H1 (cell line): ENCODE measurements around the gene COL20A1. TPM values are rescaled to one million over a fixed set of nuclear protein-coding genes. Genes with fewer than 3 reads are reported as not detected.

Experiments
- CTCF ChIA-PET: fragments of 300-600 bp; sonication (Branson Sonifier 250); formaldehyde crosslinking; loops from one replicate; lab custom pipeline; 2021; ENCODE audit not compliant: partially characterized antibody; lab: Charles Lee
- POLR2A ChIA-PET: fragments of 300-600 bp; sonication (Branson Sonifier 250); formaldehyde crosslinking; loops from one replicate; lab custom pipeline; 2021; ENCODE audit warnings: inconsistent platforms; ENCODE audit not compliant: partially characterized antibody; lab: Charles Lee
- DNase-seq, 2 experiments: peaks; one replicate each; pipeline versions ENCODE4 v3.0.0 to v3.0.0-alpha.2; 2010 to 2022; ENCODE audit warnings: low spot score in 2 of 2, low read depth in 1 of 2, mixed read lengths in 1 of 2
- FAIRE-seq: peaks from 2 replicates; lab custom pipeline; 2011; peaks lifted over from hg19 to GRCh38; lab: Jason Lieb, UNC
- H2AFZ ChIP-seq: 2 replicates; pipeline ENCODE4 v1.8.1; 2012; ENCODE audit warnings: low read length, inconsistent platforms
- H2AK5ac ChIP-seq: 2 replicates; pipeline ENCODE4 v1.6.1; 2013; ENCODE audit warnings: low read depth, low read length
- H2BK120ac ChIP-seq: replicated peaks from 2 replicates; pipeline ENCODE3; 2013; ENCODE audit warnings: low read depth, low read length, inconsistent platforms
- H2BK12ac ChIP-seq: 2 replicates; pipeline ENCODE4 v1.6.1; 2013; ENCODE audit warnings: low read depth, low read length
- H2BK15ac ChIP-seq: 2 replicates; pipeline ENCODE4 v1.6.1; 2013; ENCODE audit warnings: low read length
- H2BK20ac ChIP-seq: 2 replicates; pipeline ENCODE4 v1.6.1; 2013; ENCODE audit warnings: low read length
- H2BK5ac ChIP-seq: 2 replicates; pipeline ENCODE4 v1.6.1; 2013; ENCODE audit warnings: low read depth, low read length
- H3K14ac ChIP-seq: 2 replicates; pipeline ENCODE4 v1.6.1; 2013; ENCODE audit warnings: inconsistent platforms; ENCODE audit not compliant: insufficient read length
- H3K18ac ChIP-seq: 2 replicates; pipeline ENCODE4 v1.6.1; 2013; ENCODE audit warnings: low read length; ENCODE audit errors: extremely low read depth
- H3K23ac ChIP-seq: 2 replicates; pipeline ENCODE4 v1.6.1; 2013; ENCODE audit warnings: inconsistent platforms; ENCODE audit not compliant: insufficient read length
- H3K23me2 ChIP-seq: 2 replicates; pipeline ENCODE4 v1.6.1; 2013; ENCODE audit warnings: low read depth, low read length
- H3K27ac ChIP-seq: 2 replicates; pipeline ENCODE4 v1.6.1; 2011; ENCODE audit warnings: low read depth, low read length, inconsistent platforms
- H3K27me3 ChIP-seq, 4 experiments: replicated peaks in 1 of 4; 1 replicate in 1 of 4; 2 replicates in 3 of 4; pipeline versions ENCODE4 v1.6.1 to v1.8.1; 2011 to 2013; ENCODE audit warnings: low read length in 3 of 4, mild to moderate bottlenecking in 3 of 4, inconsistent platforms in 2 of 4, mixed read lengths in 2 of 4, moderate library complexity in 1 of 4; ENCODE audit not compliant: control insufficient read depth in 3 of 4, insufficient read depth in 3 of 4; ENCODE audit errors: extremely low read depth in 1 of 4
- H3K36me3 ChIP-seq, 4 experiments: 2 replicates each; pipeline versions ENCODE4 v1.6.1 to v1.8.1; 2011 to 2013; ENCODE audit warnings: mild to moderate bottlenecking in 4 of 4, low read length in 3 of 4, moderate library complexity in 2 of 4, control low read depth in 1 of 4, inconsistent platforms in 1 of 4; ENCODE audit not compliant: insufficient read depth in 4 of 4, control insufficient read depth in 2 of 4
- H3K4ac ChIP-seq: replicated peaks from 2 replicates; pipeline ENCODE3; 2013; ENCODE audit warnings: low read length, low read depth, mixed read lengths, inconsistent platforms; ENCODE audit not compliant: insufficient read length
- H3K4me1 ChIP-seq, 4 experiments: replicated peaks in 1 of 4; 1 replicate in 1 of 4; 2 replicates in 3 of 4; pipeline versions ENCODE4 v1.6.1 to v1.8.1; 2011 to 2013; ENCODE audit warnings: low read length in 3 of 4, inconsistent platforms in 2 of 4, mixed read lengths in 1 of 4; ENCODE audit not compliant: insufficient read depth in 4 of 4, control insufficient read depth in 3 of 4
- H3K4me2 ChIP-seq, 2 experiments: 2 replicates each; pipeline versions ENCODE4 v1.6.1 to v1.8.1; 2011 to 2013; ENCODE audit warnings: low read depth in 2 of 2, low read length in 2 of 2, control low read depth in 1 of 2, inconsistent platforms in 1 of 2, mild to moderate bottlenecking in 1 of 2; ENCODE audit not compliant: insufficient read depth in 1 of 2
- H3K4me3 ChIP-seq, 4 experiments: fragments of 200-600, 300-600 bp in 1 of 4; sonication (generic), shearing (Covaris generic), sonication (Bioruptor Twin) in 1 of 4; 2 replicates each; pipeline versions ENCODE4 v1.5.1 to v1.8.1; 2011 to 2016; ENCODE audit warnings: low read length in 4 of 4, low read depth in 3 of 4, control low read depth in 2 of 4, inconsistent platforms in 2 of 4, mild to moderate bottlenecking in 2 of 4, mixed read lengths in 1 of 4, moderate library complexity in 1 of 4; ENCODE audit not compliant: insufficient read depth in 2 of 4; ENCODE audit errors: extremely low read depth in 1 of 4
- H3K56ac ChIP-seq: replicated peaks from 2 replicates; pipeline ENCODE3; 2013; ENCODE audit warnings: low read depth, mild to moderate bottlenecking, mixed read lengths, low read length, inconsistent platforms; ENCODE audit not compliant: insufficient read length
- H3K79me1 ChIP-seq: 2 replicates; pipeline ENCODE4 v1.6.1; 2013; ENCODE audit warnings: low read depth, low read length, control low read depth
- H3K79me2 ChIP-seq, 2 experiments: 2 replicates each; pipeline versions ENCODE4 v1.6.1 to v1.8.1; 2012 to 2013; ENCODE audit warnings: low read length in 2 of 2, mild to moderate bottlenecking in 2 of 2, inconsistent platforms in 1 of 2; ENCODE audit not compliant: insufficient read depth in 2 of 2, control insufficient read depth in 1 of 2
- H3K9ac ChIP-seq, 4 experiments: replicated peaks in 1 of 4; 1 replicate in 1 of 4; 2 replicates in 3 of 4; pipeline versions ENCODE4 v1.6.1 to v1.8.1; 2011 to 2013; ENCODE audit warnings: low read depth in 3 of 4, low read length in 3 of 4, control low read depth in 2 of 4, mild to moderate bottlenecking in 2 of 4, moderate library complexity in 2 of 4, inconsistent platforms in 1 of 4; ENCODE audit errors: extremely low read depth in 1 of 4
- H3K9me3 ChIP-seq, 2 experiments: 2 replicates each; pipeline versions ENCODE4 v1.6.1 to v1.8.1; 2012 to 2013; ENCODE audit warnings: mild to moderate bottlenecking in 2 of 2, moderate library complexity in 2 of 2, control low read depth in 1 of 2, inconsistent platforms in 1 of 2, low read depth in 1 of 2, low read length in 1 of 2, mixed read lengths in 1 of 2; ENCODE audit not compliant: insufficient read depth in 2 of 2
- H4K20me1 ChIP-seq, 2 experiments: replicated peaks in 1 of 2; 2 replicates each; pipeline versions ENCODE3 to v1.8.1; 2011 to 2013; ENCODE audit warnings: inconsistent platforms in 2 of 2, low read length in 2 of 2, mild to moderate bottlenecking in 1 of 2; ENCODE audit not compliant: insufficient read depth in 2 of 2, control insufficient read depth in 1 of 2
- H4K5ac ChIP-seq: 2 replicates; pipeline ENCODE4 v1.6.1; 2013; ENCODE audit warnings: low read length, low read depth, mixed read lengths, inconsistent platforms; ENCODE audit not compliant: insufficient read length
- H4K8ac ChIP-seq: 2 replicates; pipeline ENCODE4 v1.8.0; 2013; ENCODE audit warnings: mild to moderate bottlenecking, moderate library complexity, low read length, inconsistent platforms; ENCODE audit not compliant: insufficient read depth; ENCODE audit errors: extremely low read depth
- H4K91ac ChIP-seq: replicated peaks from 2 replicates; pipeline ENCODE3; 2013; ENCODE audit warnings: low read length, mixed read lengths, inconsistent platforms; ENCODE audit not compliant: insufficient read length
- BRCA1 ChIP-seq: IDR thresholded peaks from 2 replicates; pipeline ENCODE4 v1.6.1; 2012; ENCODE audit warnings: low read depth, low read length, improper control_type of control experiment
- CBX8 ChIP-seq: fragments of 300-800, 300-1000 bp; sonication (generic); IDR thresholded peaks from 2 replicates; pipeline ENCODE4 v1.7.1; 2016; ENCODE audit warnings: low read depth, low read length, borderline replicate concordance
- CHD2 ChIP-seq: IDR thresholded peaks from 2 replicates; pipeline ENCODE4 v1.6.1; 2012; ENCODE audit warnings: low read length, improper control_type of control experiment
- E2F6 ChIP-seq: IDR thresholded peaks from 2 replicates; pipeline ENCODE4 v1.6.1; 2012; ENCODE audit warnings: inconsistent platforms
- EP300 ChIP-seq, 2 experiments: IDR thresholded peaks; 1 replicate in 1 of 2; 2 replicates in 1 of 2; pipeline ENCODE4 v1.6.1; 2011 to 2012; ENCODE audit warnings: low read depth in 2 of 2, low read length in 2 of 2, mild to moderate bottlenecking in 2 of 2, borderline replicate concordance in 1 of 2, inconsistent platforms in 1 of 2, moderate library complexity in 1 of 2
- GTF2F1 ChIP-seq: IDR thresholded peaks from 2 replicates; pipeline ENCODE4 v1.6.1; 2012; ENCODE audit warnings: low read depth, low read length, improper control_type of control experiment, borderline replicate concordance
- KDM4A ChIP-seq: IDR thresholded peaks from one replicate; pipeline ENCODE4 v1.7.1; 2012; ENCODE audit warnings: low read depth, mild to moderate bottlenecking, moderate library complexity, low read length, inconsistent platforms; ENCODE audit not compliant: severe bottlenecking
- MAX ChIP-seq: IDR thresholded peaks from 2 replicates; pipeline ENCODE4 v1.6.1; 2012; ENCODE audit warnings: inconsistent platforms
- SIX5 ChIP-seq: IDR thresholded peaks from 2 replicates; pipeline ENCODE4 v1.6.1; 2011; ENCODE audit warnings: mild to moderate bottlenecking, low read depth, low read length
- TAF7 ChIP-seq: optimal IDR thresholded peaks from 2 replicates; pipeline ENCODE3; 2011; ENCODE audit warnings: low read depth, mild to moderate bottlenecking, inconsistent platforms, low read length, moderate library complexity, borderline replicate concordance
- WGBS, 2 experiments: shearing (Covaris generic) in 1 of 2; methylation state at CpG; one replicate each; pipeline versions ENCODE4 v1.1.6 to v1.1.7; 2013 to 2015; ENCODE audit warnings: low lambda C conversion rate in 2 of 2, mixed read lengths in 2 of 2, inconsistent platforms in 1 of 2, low coverage in 1 of 2, missing lambda C conversion rate in 1 of 2; ENCODE audit not compliant: insufficient replicate concordance in 2 of 2, insufficient coverage in 1 of 2, insufficient read length in 1 of 2; ENCODE audit errors: extremely low coverage in 1 of 2, missing lambda C conversion rate in 1 of 2; 5-methylcytosine and 5-hydroxymethylcytosine counted together
- polyA plus RNA-seq, 7 experiments: library from polyadenylated mRNA; depleted of rRNA in 3 of 7; stranded (reverse) in 5 of 7; unstranded in 2 of 7; fragments of >200 nt in 5 of 7; fragments of 200-250 nt in 2 of 7; gene quantifications; 1 replicate in 5 of 7; 2 replicates in 1 of 7; 4 replicates in 1 of 7; pipeline versions ENCODE4 v1.2.1 to v1.2.3, GENCODE V29; 2011 to 2013; ENCODE audit warnings: missing spikeins in 2 of 7, mixed read lengths in 2 of 7
- total RNA-seq: library from RNA; stranded (reverse); fragmentation: NEBNext Ultra II Directional; extraction: Animal tissue kit (Norgen Biotek cat#: 25700); gene quantifications from 2 replicates; pipeline ENCODE4 v1.2.1, GENCODE V29; 2021

The COL20A1 gene
- total and polyA plus RNA-seq, 2 of the 8 experiments (the other 6 are each of a cell fraction or from before 2014, with no cell fraction given): 0.19 to 0.21 TPM

GRCh38 chr20:63246490-63247288, 46.3 kb upstream of the COL20A1 start:
- Histone ChIP-seq H3K56ac (no peak overlapping the region), H2BK5ac (no peak overlapping the region), H3K4me1 (peaks cover 0 to 20% (median 12%) of the 10 kb centered on the region in 4 experiments; a peak in 4 of 7 replicates), H4K20me1 (no peaks in the 10 kb centered on the region), H3K27me3 (peaks cover 0 to 1% (median under 1%) of the 10 kb centered on the region in 4 experiments; a peak in 4 of 7 replicates), H3K9ac (no peak overlapping the region), H2BK15ac (0 out of 2 replicates have a peak overlapping the region, but pooled peaks have one; percentile 29), H2AK5ac (peak overlapping the region; percentile 24; the same call in 1 of the 2 replicates), H2BK120ac (no peak overlapping the region), H3K79me1 (no peaks in the 10 kb centered on the region), H4K8ac (peak overlapping the region; percentile 79; the same call in 1 of the 2 replicates), H2BK20ac (no peak overlapping the region), H3K23me2 (no peaks in the 10 kb centered on the region), H3K36me3 (no peaks in the 10 kb centered on the region), H3K79me2 (no peaks in the 10 kb centered on the region), H2AFZ (no peak overlapping the region), H3K14ac (no peak overlapping the region), H3K18ac (no peak overlapping the region), H3K27ac (no peak overlapping the region), H3K23ac (no peak overlapping the region), H3K4me2 (peak overlapping the region in 1 of 2 experiments; percentile 48; a peak in 2 of 4 replicates), H3K4ac (no peak overlapping the region), H3K9me3 (no peaks in the 10 kb centered on the region), H4K91ac (peak overlapping the region; percentile 49), H2BK12ac (peak overlapping the region; percentile 60; the same call in 1 of the 2 replicates), H3K4me3 (no peak overlapping the region), H4K5ac (peak overlapping the region; percentile 21)
- FAIRE-seq: no peak
- ChIA-PET POLR2A (interaction anchor here (0.8 to 2.4 kb wide), 6 partner anchors 11 to 56 kb away, joined by 3 to 10 read pairs (median 4); partner anchors contain the start of gene BIRC7), CTCF (interaction anchor here (0.6 to 7.0 kb wide), 11 partner anchors 11 to 262 kb away, joined by 3 to 103 read pairs (median 4); partner anchors contain the start of genes ARFGAP1 and BIRC7)
- DNase-seq: peak in 1 of 2 experiments; percentile 72
- WGBS, 2 experiments: 56% methylated on average over 50 of the region's 50 CpGs; no CpG with 5 or more reads in 1 of the 2 experiments
- no peak for TF ChIP-seq CBX8
- TF ChIP-seq TAF7: no peak
- no peak for TF ChIP-seq BRCA1
- TF ChIP-seq GTF2F1: no peak
- TF ChIP-seq E2F6: peak; percentile 78
- TF ChIP-seq EP300 (IDR thresholded peaks at IDR 0.05; ENCODE audit: borderline replicate concordance in 1 of 2, low read depth in 2 of 2, low read length in 2 of 2): no peak
- no peak for TF ChIP-seq SIX5
- TF ChIP-seq MAX: peak; percentile 60
- no peak for TF ChIP-seq CHD2
- TF ChIP-seq KDM4A: no peak
